ENCODE measurements around the gene TMEM38B. TPM values are rescaled to one million over a fixed set of nuclear protein-coding genes. Genes with fewer than 3 reads are reported as not detected.
"Not testable (repeated sequence)": the region's sequence is repeated elsewhere in the genome, so short reads cannot be mapped to it uniquely, and the experiment has no call there.

TMEM38B gene
- total and polyA plus RNA-seq, 12 donors: 2.4 to 86.0 (median 22.7) TPM

- 60 to 70% (median 61%) methylated on average over 1 of the region's 1 CpG for WGBS, 4 donors
- Histone ChIP-seq H3K27me3 (no peaks in the 10 kb centered on the region), H3K4me1 (replicated peaks in 1 of 2) (peaks cover 6 to 7% of the 10 kb centered on the region in 2 donors), H3K36me3 (replicated peaks in 1 of 2) (no peaks in the 10 kb centered on the region), H3K4me3 (no peak overlapping the region), H3K27ac (no peak overlapping the region), H3K9me3 (replicated peaks in 1 of 3) (no peaks in the 10 kb centered on the region)
- intact Hi-C loops (cut with DNase I): loop anchor here in 1 of 2 donors (10.0 kb wide), 1 partner anchor 264 kb away; no protein-coding TSS in a partner anchor
- DNase-seq: no peak
- TF ChIP-seq CTCF (IDR thresholded peaks at IDR 0.05): no peak
- TF ChIP-seq POLR2A (IDR thresholded peaks at IDR 0.05): no peak
These were observed 4.1 kb downstream of the TMEM38B start for GRCh38 chr9:105698348-105698870.

- Histone ChIP-seq H3K36me3 (replicated peaks in 1 of 2) (no peaks in the 10 kb centered on the region), H3K27me3 (no peaks in the 10 kb centered on the region), H3K4me1 (replicated peaks in 1 of 2) (no peaks in the 10 kb centered on the region), H3K9me3 (replicated peaks in 1 of 3) (no peaks in the 10 kb centered on the region), H3K4me3 (no peak overlapping the region), H3K27ac (no peak overlapping the region)
- no peak for DNase-seq
- intact Hi-C loops (cut with DNase I): no loop called here
- TF ChIP-seq CTCF (IDR thresholded peaks at IDR 0.05) (no peak), POLR2A (IDR thresholded peaks at IDR 0.05) (no peak)
- WGBS, 4 donors: 73 to 89% (median 77%) methylated on average over 1 of the region's 1 CpG
These were observed 6.3 kb downstream of the TMEM38B start for GRCh38 chr9:105700668-105701067.

- no peaks in the 10 kb centered on the region for H3K27me3 ChIP-seq
- no peaks in the 10 kb centered on the region for H3K36me3 ChIP-seq (replicated peaks in 1 of 2)
- intact Hi-C loops (cut with DNase I): no loop called here
- DNase-seq: no peak
- no peaks in the 10 kb centered on the region for H3K4me1 ChIP-seq (replicated peaks in 1 of 2)
- TF ChIP-seq POLR2A (IDR thresholded peaks at IDR 0.05): no peak
- no peak for TF ChIP-seq CTCF (IDR thresholded peaks at IDR 0.05)
- no peak overlapping the region for H3K4me3 ChIP-seq
- H3K27ac ChIP-seq: no peak overlapping the region
- no peaks in the 10 kb centered on the region for H3K9me3 ChIP-seq (replicated peaks in 1 of 3)
- WGBS, 4 donors: 72 to 88% (median 78%) methylated on average over 2 of the region's 2 CpGs
These were observed 6.8 kb downstream of the TMEM38B start for GRCh38 chr9:105701145-105701544.

- no peaks in the 10 kb centered on the region for H3K9me3 ChIP-seq (replicated peaks in 1 of 3)
- H3K27ac ChIP-seq: no peak overlapping the region
- WGBS, 4 donors: 0 to 98% (median 69%) methylated on average over 1 of the region's 1 CpG
- intact Hi-C loops (cut with DNase I): no loop called here
- H3K27me3 ChIP-seq: no peaks in the 10 kb centered on the region
- H3K4me3 ChIP-seq: no peak overlapping the region
- H3K4me1 ChIP-seq (replicated peaks in 1 of 2): peaks cover 0 to 3% of the 10 kb centered on the region in 2 donors
- no peak for TF ChIP-seq POLR2A (IDR thresholded peaks at IDR 0.05)
- TF ChIP-seq CTCF (IDR thresholded peaks at IDR 0.05): no peak
- DNase-seq: no peak
- H3K36me3 ChIP-seq (replicated peaks in 1 of 2): no peaks in the 10 kb centered on the region
These were observed 7.9 kb downstream of the TMEM38B start for GRCh38 chr9:105702207-105702606.

- 91 to 100% (median 94%) methylated on average over 3 to 4 of the region's 4 CpGs for WGBS, 4 donors
- DNase-seq; H3K36me3 ChIP-seq (replicated peaks in 1 of 2); H3K4me3 ChIP-seq; H3K27ac ChIP-seq; H3K9me3 ChIP-seq (replicated peaks in 1 of 3); H3K27me3 ChIP-seq; H3K4me1 ChIP-seq (replicated peaks in 1 of 2); intact Hi-C loops (cut with DNase I): not testable (repeated sequence)
These were observed 9.3 kb downstream of the TMEM38B start for GRCh38 chr9:105703638-105704037.

All from adrenal gland (tissue), 12 donors.